DOHH2 (cell line): Measurements from ENCODE around the gene CTSZ.
"Not testable (repeated sequence)": the region's sequence is repeated elsewhere in the genome, so short reads cannot be mapped to it uniquely, and the experiment has no call there.

Experiments
- EZH2phosphoT487 ChIP-seq: fragments of 200-600 bp; sonication (generic); IDR thresholded peaks from 2 replicates; pipeline ENCODE4 v1.6.1; 2017; ENCODE audit warnings: borderline replicate concordance, mild to moderate bottlenecking, antibody characterized with exemption, low read length, moderate library complexity, mixed read lengths
- TF ChIP-seq, protein P1 (sequence below): fragments of 200-600 bp; sonication (generic); IDR thresholded peaks from one replicate; pipeline ENCODE4 v1.5.1; 2014; ENCODE audit warnings: antibody characterized with exemption, mild to moderate bottlenecking, low read depth, low read length; ENCODE audit not compliant: poor library complexity, severe bottlenecking

DNA sequence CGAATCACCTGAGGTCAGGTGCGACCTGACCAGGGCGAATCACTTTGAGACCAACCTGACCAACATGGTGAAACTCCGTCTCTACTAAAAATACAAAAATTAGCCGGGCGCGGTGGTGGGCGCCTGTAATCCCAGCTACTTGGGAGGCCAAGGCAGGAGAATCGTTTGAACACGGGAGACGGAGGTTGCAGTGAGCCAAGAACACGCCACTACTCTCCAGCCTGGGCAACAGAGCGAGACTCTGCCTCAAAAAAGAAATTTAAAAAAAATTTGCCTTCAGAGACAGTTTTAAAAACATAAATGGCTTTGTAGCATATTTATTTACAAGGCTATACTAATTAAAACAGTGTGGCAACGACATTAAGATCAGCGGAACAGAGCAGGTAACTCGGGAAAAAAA is 34.4 kb upstream of the CTSZ start:
- TF ChIP-seq, protein P1, sequence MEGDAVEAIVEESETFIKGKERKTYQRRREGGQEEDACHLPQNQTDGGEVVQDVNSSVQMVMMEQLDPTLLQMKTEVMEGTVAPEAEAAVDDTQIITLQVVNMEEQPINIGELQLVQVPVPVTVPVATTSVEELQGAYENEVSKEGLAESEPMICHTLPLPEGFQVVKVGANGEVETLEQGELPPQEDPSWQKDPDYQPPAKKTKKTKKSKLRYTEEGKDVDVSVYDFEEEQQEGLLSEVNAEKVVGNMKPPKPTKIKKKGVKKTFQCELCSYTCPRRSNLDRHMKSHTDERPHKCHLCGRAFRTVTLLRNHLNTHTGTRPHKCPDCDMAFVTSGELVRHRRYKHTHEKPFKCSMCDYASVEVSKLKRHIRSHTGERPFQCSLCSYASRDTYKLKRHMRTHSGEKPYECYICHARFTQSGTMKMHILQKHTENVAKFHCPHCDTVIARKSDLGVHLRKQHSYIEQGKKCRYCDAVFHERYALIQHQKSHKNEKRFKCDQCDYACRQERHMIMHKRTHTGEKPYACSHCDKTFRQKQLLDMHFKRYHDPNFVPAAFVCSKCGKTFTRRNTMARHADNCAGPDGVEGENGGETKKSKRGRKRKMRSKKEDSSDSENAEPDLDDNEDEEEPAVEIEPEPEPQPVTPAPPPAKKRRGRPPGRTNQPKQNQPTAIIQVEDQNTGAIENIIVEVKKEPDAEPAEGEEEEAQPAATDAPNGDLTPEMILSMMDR: not testable (repeated sequence)
- TF ChIP-seq EZH2phosphoT487: not testable (repeated sequence)
